ENCODE results near the gene BSPRY. TPM values are rescaled to one million over a fixed set of nuclear protein-coding genes. Genes with fewer than 3 reads are reported as not detected.

The BSPRY gene
- total RNA-seq, 1 donor from 2014 or later, result 1.8 TPM

DNA sequence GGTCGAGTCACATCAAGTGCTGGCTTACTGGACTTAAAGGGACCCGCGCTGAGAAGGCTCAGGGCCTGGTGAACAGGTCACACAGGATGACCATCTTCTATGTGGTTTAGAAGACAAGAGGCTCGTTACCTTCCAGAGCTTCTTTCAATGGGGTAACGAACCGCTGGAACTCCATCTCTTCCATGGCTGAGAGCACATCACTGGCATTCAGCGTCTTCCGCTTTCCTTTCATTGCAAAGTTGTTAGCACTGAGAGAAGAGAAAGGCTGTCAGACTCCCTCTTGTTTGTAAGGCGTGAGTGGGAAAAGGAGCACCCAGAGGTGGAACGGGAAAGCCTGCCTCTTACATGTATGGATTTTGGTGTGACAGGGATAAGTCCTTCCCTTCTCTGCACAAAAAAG lies 60.1 kb downstream of the BSPRY start:
- DNase-seq (ENCODE audit: low read depth) (no peak), FAIRE-seq (no peak)
- peaks cover 9% of the 10 kb centered on the region for H3K36me3 ChIP-seq (ENCODE audit: control insufficient read depth, insufficient read depth, low read length)
- TF ChIP-seq, protein P1, sequence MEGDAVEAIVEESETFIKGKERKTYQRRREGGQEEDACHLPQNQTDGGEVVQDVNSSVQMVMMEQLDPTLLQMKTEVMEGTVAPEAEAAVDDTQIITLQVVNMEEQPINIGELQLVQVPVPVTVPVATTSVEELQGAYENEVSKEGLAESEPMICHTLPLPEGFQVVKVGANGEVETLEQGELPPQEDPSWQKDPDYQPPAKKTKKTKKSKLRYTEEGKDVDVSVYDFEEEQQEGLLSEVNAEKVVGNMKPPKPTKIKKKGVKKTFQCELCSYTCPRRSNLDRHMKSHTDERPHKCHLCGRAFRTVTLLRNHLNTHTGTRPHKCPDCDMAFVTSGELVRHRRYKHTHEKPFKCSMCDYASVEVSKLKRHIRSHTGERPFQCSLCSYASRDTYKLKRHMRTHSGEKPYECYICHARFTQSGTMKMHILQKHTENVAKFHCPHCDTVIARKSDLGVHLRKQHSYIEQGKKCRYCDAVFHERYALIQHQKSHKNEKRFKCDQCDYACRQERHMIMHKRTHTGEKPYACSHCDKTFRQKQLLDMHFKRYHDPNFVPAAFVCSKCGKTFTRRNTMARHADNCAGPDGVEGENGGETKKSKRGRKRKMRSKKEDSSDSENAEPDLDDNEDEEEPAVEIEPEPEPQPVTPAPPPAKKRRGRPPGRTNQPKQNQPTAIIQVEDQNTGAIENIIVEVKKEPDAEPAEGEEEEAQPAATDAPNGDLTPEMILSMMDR (IDR thresholded peaks at IDR 0.05; ENCODE audit: insufficient read depth, low read length, severe bottlenecking), result no peak
- H3K27me3 ChIP-seq (ENCODE audit: control insufficient read depth, insufficient read depth, low read length), result no peaks in the 10 kb centered on the region
- peak overlapping the region; percentile 81 for H3K4me3 ChIP-seq (ENCODE audit: low read depth, low read length)

DNA sequence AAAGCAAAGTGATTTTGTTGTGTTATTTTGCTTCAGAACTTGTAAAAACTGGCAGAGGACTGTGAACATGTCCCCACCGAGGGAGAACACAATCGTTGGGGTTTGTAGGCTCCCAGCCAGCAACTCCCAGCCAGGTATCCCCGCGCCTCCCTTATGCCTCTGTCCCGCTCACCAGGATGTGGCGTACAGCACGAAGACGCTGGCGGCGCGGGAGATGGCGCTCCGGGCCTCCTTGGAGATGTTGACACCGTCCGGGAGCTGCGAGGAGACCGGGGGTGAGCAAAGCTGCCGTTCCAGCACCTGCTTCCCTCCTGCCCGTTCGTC lies 60.5 kb downstream of the BSPRY start:
- Histone ChIP-seq H3K4me3 (ENCODE audit: low read depth, low read length) (peak overlapping the region; percentile 81), H3K36me3 (ENCODE audit: control insufficient read depth, insufficient read depth, low read length) (peaks cover 9% of the 10 kb centered on the region), H3K27me3 (ENCODE audit: control insufficient read depth, insufficient read depth, low read length) (no peaks in the 10 kb centered on the region)
- DNase-seq (ENCODE audit: low read depth) (peak; percentile 7), FAIRE-seq (no peak)
- TF ChIP-seq, protein P1 (IDR thresholded peaks at IDR 0.05; ENCODE audit: insufficient read depth, low read length, severe bottlenecking), result no peak

DNA sequence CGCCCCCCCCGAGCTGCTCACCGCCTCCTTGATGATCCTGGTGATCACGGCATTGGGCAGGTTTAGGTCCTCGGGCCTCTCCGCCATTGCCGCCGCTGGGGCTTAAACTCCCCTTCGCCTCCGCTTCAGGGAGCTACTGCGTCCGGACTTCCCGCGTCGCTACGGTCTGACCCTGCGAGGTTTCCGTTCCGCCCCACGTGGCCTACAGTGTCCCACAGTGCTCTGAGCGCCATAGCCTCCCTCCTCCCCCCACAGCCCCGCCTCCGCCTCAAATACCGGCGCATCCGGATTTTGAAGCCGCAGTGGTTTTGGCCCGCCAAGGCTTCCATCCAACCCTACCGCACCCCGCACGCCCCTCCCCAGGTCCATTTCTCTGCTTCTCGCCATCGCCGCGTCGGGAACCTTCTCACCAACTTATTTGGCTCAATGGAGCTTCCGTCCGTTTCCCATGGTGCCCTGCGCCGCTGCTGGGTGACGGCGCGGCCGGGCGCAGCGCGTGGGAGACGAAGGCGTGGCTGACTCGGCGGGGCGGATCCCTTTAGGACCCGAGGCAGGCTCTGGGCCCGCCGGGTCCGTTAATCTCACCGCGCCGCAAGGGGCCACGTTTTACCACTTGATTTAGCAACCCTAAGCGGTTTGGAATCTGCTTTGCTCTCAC lies 61.0 kb downstream of the BSPRY start, which contains the start of the genes C9orf43 and POLE3:
C9orf43 (plus strand) TSS at position 541 of the 658 bp plus-strand sequence. CDS start 2,747 bp downstream, outside the sequence.
POLE3 (minus strand) TSS at position 469 of the 658 bp plus-strand sequence; CDS start at position 87, 382 bp downstream.
- no peak for FAIRE-seq
- DNase-seq (ENCODE audit: low read depth), result peak; percentile 85
- TF ChIP-seq, protein P1 (IDR thresholded peaks at IDR 0.05; ENCODE audit: insufficient read depth, low read length, severe bottlenecking), result no peak

DNA sequence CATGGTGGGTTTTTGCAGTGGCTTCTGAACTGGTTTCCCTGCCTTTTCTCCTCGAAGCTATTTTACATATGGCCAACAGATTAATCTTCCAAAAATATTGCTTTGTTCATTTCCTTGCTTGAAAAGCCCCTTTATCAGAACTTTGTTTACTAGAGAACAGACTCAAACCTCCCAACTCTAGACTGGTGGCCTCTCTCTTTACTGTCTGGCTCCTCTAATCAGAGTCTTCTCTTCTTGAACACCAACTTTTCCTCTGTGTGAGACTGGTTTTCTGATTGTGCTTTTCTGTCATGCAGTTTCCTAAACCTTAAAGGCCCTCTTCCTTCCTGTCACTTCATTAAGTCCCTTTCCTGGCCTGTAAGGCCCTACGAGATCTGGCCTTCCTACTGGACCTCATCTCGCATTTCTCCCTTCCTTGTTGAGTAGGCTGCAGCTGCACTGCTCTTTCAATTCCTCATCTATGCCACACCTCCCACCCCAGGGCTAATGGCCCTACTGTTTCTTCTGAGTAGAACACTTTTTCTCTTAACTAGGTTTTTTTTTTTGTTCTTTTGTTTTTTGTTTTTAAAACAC lies 66.9 kb downstream of the BSPRY start:
- H3K27me3 ChIP-seq (ENCODE audit: control insufficient read depth, insufficient read depth, low read length), result no peaks in the 10 kb centered on the region
- FAIRE-seq, result no peak
- DNase-seq (ENCODE audit: low read depth), result no peak
- no peaks in the 10 kb centered on the region for H3K36me3 ChIP-seq (ENCODE audit: control insufficient read depth, insufficient read depth, low read length)
- no peak overlapping the region for H3K4me3 ChIP-seq (ENCODE audit: low read depth, low read length)
- TF ChIP-seq, protein P1 (IDR thresholded peaks at IDR 0.05; ENCODE audit: insufficient read depth, low read length, severe bottlenecking), result no peak

More for the DNA sequence above, 61.0 kb downstream of the BSPRY start, which contains the start of the genes C9orf43 and POLE3:
- Histone ChIP-seq H3K36me3 (ENCODE audit: control insufficient read depth, insufficient read depth, low read length) (peaks cover 9% of the 10 kb centered on the region), H3K4me3 (ENCODE audit: low read depth, low read length) (peak within 1 kb of the TSS; percentile 81), H3K27me3 (ENCODE audit: control insufficient read depth, insufficient read depth, low read length) (no peaks in the 10 kb centered on the region)

DNA sequence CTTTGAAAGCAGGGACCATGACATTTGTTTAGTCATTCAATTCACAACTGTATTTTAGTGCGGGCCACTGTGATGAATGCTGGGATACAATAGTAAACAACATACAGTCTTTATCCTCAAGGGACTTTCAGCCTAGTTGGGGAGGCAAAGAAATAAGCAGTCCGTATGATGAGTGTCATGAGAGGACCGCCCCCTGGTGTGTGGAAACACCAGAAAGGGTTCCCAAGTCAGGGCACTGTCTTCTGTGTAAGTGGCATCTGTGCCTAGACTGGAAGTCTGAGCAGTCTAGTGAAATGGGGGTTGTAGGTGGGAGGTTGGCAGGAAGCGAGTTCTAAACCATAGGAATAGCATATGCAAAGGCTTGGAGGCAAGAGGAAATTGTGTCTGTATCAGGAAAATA lies 68.0 kb downstream of the BSPRY start:
- H3K4me3 ChIP-seq (ENCODE audit: low read depth, low read length), result no peak overlapping the region
- no peaks in the 10 kb centered on the region for H3K36me3 ChIP-seq (ENCODE audit: control insufficient read depth, insufficient read depth, low read length)
- H3K27me3 ChIP-seq (ENCODE audit: control insufficient read depth, insufficient read depth, low read length), result no peaks in the 10 kb centered on the region
- no peak for FAIRE-seq
- TF ChIP-seq, protein P1 (IDR thresholded peaks at IDR 0.05; ENCODE audit: insufficient read depth, low read length, severe bottlenecking), result peak; percentile 3
- no peak for DNase-seq (ENCODE audit: low read depth)

Other genes starting within 250 kb of the BSPRY start
- 25.1 and 42.6 TPM in 2 replicates for gene SLC31A2, start 198.5 kb upstream of the BSPRY start, total RNA-seq
- gene FKBP15, start 128.3 kb upstream of the BSPRY start, total RNA-seq, result 11.1 and 12.9 TPM in 2 replicates
- 29.7 and 50.1 TPM in 2 replicates for gene SLC31A1, start 128.0 kb upstream of the BSPRY start, total RNA-seq
- 24.7 and 30.6 TPM in 2 replicates for gene CDC26, start 74.0 kb upstream of the BSPRY start, total RNA-seq
- 34.7 and 45.3 TPM in 2 replicates for gene PRPF4, start 73.9 kb upstream of the BSPRY start, total RNA-seq
- gene RNF183, start 46.2 kb upstream of the BSPRY start, total RNA-seq, result 0.26 and 0.38 TPM in 2 replicates
- gene WDR31, start 9.3 kb upstream of the BSPRY start, total RNA-seq, result 1.6 and 4.6 TPM in 2 replicates
- 14.5 and 18.2 TPM in 2 replicates for gene HDHD3, start 27.4 kb downstream of the BSPRY start, total RNA-seq
- gene ALAD, start 51.7 kb downstream of the BSPRY start, total RNA-seq, result 3.2 and 3.7 TPM in 2 replicates
- 41.0 and 46.6 TPM in 2 replicates for gene POLE3, start 61.1 kb downstream of the BSPRY start, total RNA-seq
- 0.13 and 0.53 TPM in 2 replicates for gene C9orf43, start 61.2 kb downstream of the BSPRY start, total RNA-seq
- gene RGS3, start 114.2 kb downstream of the BSPRY start, total RNA-seq, result 22.1 and 36.2 TPM in 2 replicates

All from bronchial epithelial cell (primary cell).